Measurements from ENCODE around the gene CLIP1.
"Not testable (repeated sequence)": the region's sequence is repeated elsewhere in the genome, so short reads cannot be mapped to it uniquely, and the experiment has no call there.

The CLIP1 gene

GRCh38 chr12:122308811-122309210, 113.7 kb downstream of the CLIP1 start:
- FAIRE-seq, result no peak

GRCh38 chr12:122306407-122306806, 116.1 kb downstream of the CLIP1 start:
- FAIRE-seq, result no peak

- FAIRE-seq, result no peak
Measured at GRCh38 chr12:122304924-122305323, 117.5 kb downstream of the CLIP1 start.

- no peak for FAIRE-seq
Measured at GRCh38 chr12:122303068-122303467, 119.4 kb downstream of the CLIP1 start.

- FAIRE-seq, result no peak
Measured at GRCh38 chr12:122298071-122298748, 124.3 kb downstream of the CLIP1 start.

GRCh38 chr12:122297494-122297893, 125.0 kb downstream of the CLIP1 start:
- FAIRE-seq, result no peak

GRCh38 chr12:122295877-122296276, 126.6 kb downstream of the CLIP1 start:
- no peak for FAIRE-seq

- no peak for FAIRE-seq
Measured at GRCh38 chr12:122293081-122293480, 129.4 kb downstream of the CLIP1 start.

GRCh38 chr12:122291431-122291830, 131.0 kb downstream of the CLIP1 start:
- no peak for FAIRE-seq

- no peak for FAIRE-seq
Measured at GRCh38 chr12:122283680-122284079, 138.8 kb downstream of the CLIP1 start.

- no peak for FAIRE-seq
Measured at GRCh38 chr12:122282061-122282460, 140.4 kb downstream of the CLIP1 start.

- FAIRE-seq, result no peak
Measured at GRCh38 chr12:122276242-122276641, 146.2 kb downstream of the CLIP1 start.

GRCh38 chr12:122275459-122275858, 147.0 kb downstream of the CLIP1 start:
- no peak for FAIRE-seq

- no peak for FAIRE-seq
Measured at GRCh38 chr12:122266230-122266901, 156.1 kb downstream of the CLIP1 start, which contains the start of gene VPS33A. VPS33A (minus strand) TSS chr12:122266494; CDS start chr12:122266408, 86 bp downstream.

- FAIRE-seq, result no peak
Measured at GRCh38 chr12:122265886-122266229, 156.6 kb downstream of the CLIP1 start.

GRCh38 chr12:122265476-122265875, 157.0 kb downstream of the CLIP1 start:
- no peak for FAIRE-seq

GRCh38 chr12:122260735-122261134, 161.7 kb downstream of the CLIP1 start:
- FAIRE-seq, result not testable (repeated sequence)

GRCh38 chr12:122258939-122259338, 163.5 kb downstream of the CLIP1 start:
- not testable (repeated sequence) for FAIRE-seq

- FAIRE-seq, result not testable (repeated sequence)
Measured at GRCh38 chr12:122258462-122258861, 164.0 kb downstream of the CLIP1 start.

- no peak for FAIRE-seq
Measured at GRCh38 chr12:122250536-122250935, 171.9 kb downstream of the CLIP1 start.

- no peak for FAIRE-seq
Measured at GRCh38 chr12:122250047-122250446, 172.4 kb downstream of the CLIP1 start.

- no peak for FAIRE-seq
Measured at GRCh38 chr12:122245553-122245952, 176.9 kb downstream of the CLIP1 start.

GRCh38 chr12:122244565-122245371, 177.7 kb downstream of the CLIP1 start:
- no peak for FAIRE-seq

- no peak for FAIRE-seq
Measured at GRCh38 chr12:122243965-122244364, 178.5 kb downstream of the CLIP1 start.

Data from A204.1 (cell line).